Endothelial cell of umbilical vein (primary cell): ENCODE measurements around the gene FIGNL2. TPM values are rescaled to one million over a fixed set of nuclear protein-coding genes. Genes with fewer than 3 reads are reported as not detected.

Experiments used
- BruUV-seq: library from RNA; stranded (reverse); fragments of 400-500 nt; replicated peaks from 2 replicates; lab custom pipeline; 2021; lab: Mats Ljungman, UMichigan
- CTCF ChIA-PET: fragments of 300-600, 350-600 bp; sonication (Branson Sonifier 250); formaldehyde crosslinking; loops from one replicate; lab custom pipeline; 2021; ENCODE audit warnings: antibody characterized with exemption, inconsistent platforms; lab: Charles Lee
- POLR2A ChIA-PET: fragments of 300-600, 350-600 bp; sonication (Branson Sonifier 250); formaldehyde crosslinking; loops from one replicate; lab custom pipeline; 2021; ENCODE audit warnings: antibody characterized with exemption, inconsistent platforms; lab: Charles Lee
- DNase-seq: peaks from one replicate; pipeline ENCODE4 v3.0.0-alpha.2; 2011; ENCODE audit warnings: low read depth, low spot score
- FAIRE-seq: peaks from 2 replicates; lab custom pipeline; 2011; peaks lifted over from hg19 to GRCh38; lab: Jason Lieb, UNC
- H2AFZ ChIP-seq: 2 replicates; pipeline ENCODE4 v1.6.0; 2012; ENCODE audit warnings: low read depth, low read length, control low read depth, inconsistent platforms
- H3K27ac ChIP-seq: 2 replicates; pipeline ENCODE4 v1.5.1; 2011; ENCODE audit warnings: low read depth, mild to moderate bottlenecking, control low read depth, low read length, moderate library complexity; ENCODE audit not compliant: insufficient read depth
- H3K27me3 ChIP-seq, 2 experiments: 2 replicates each; pipeline versions ENCODE4 v1.6.0 to v1.6.1; 2011; ENCODE audit warnings: low read length in 2 of 2, mixed read lengths in 1 of 2; ENCODE audit not compliant: control insufficient read depth in 2 of 2, insufficient read depth in 2 of 2
- H3K36me3 ChIP-seq, 2 experiments: 2 replicates in 1 of 2; 3 replicates in 1 of 2; pipeline ENCODE4 v1.5.1; 2011; ENCODE audit warnings: low read length in 2 of 2, mild to moderate bottlenecking in 1 of 2, moderate library complexity in 1 of 2; ENCODE audit not compliant: control insufficient read depth in 2 of 2, insufficient read depth in 2 of 2; ENCODE audit errors: extremely low read depth in 1 of 2
- H3K4me1 ChIP-seq: 3 replicates; pipeline ENCODE4 v1.5.1; 2011; ENCODE audit warnings: mild to moderate bottlenecking, low read length; ENCODE audit not compliant: control insufficient read depth, insufficient read depth; ENCODE audit errors: extremely low read depth
- H3K4me2 ChIP-seq: 2 replicates; pipeline ENCODE4 v1.6.1; 2011; ENCODE audit warnings: low read length, control low read depth, mixed read lengths; ENCODE audit not compliant: insufficient read depth
- H3K4me3 ChIP-seq, 3 experiments: fragments of 200-600 bp in 1 of 3; sonication (generic), shearing (Covaris generic) in 1 of 3; replicated peaks in 1 of 3; 2 replicates each; pipeline ENCODE4 v1.5.1; 2011 to 2016; ENCODE audit warnings: control low read depth in 3 of 3, low read length in 3 of 3, mild to moderate bottlenecking in 2 of 3, inconsistent platforms in 1 of 3, low read depth in 1 of 3, moderate library complexity in 1 of 3; ENCODE audit not compliant: insufficient read depth in 1 of 3
- H3K79me2 ChIP-seq: 2 replicates; pipeline ENCODE4 v1.6.0; 2012; ENCODE audit warnings: low read length, inconsistent platforms; ENCODE audit not compliant: control insufficient read depth, insufficient read depth
- H3K9ac ChIP-seq: replicated peaks from 2 replicates; pipeline ENCODE3; 2011; ENCODE audit warnings: low read length, control low read depth; ENCODE audit not compliant: insufficient read depth; ENCODE audit errors: extremely low read depth
- H3K9me1 ChIP-seq: replicated peaks from 3 replicates; pipeline ENCODE4 v1.6.0; 2011; ENCODE audit warnings: mild to moderate bottlenecking, low read length; ENCODE audit not compliant: control insufficient read depth, insufficient read depth; ENCODE audit errors: extremely low read depth
- H3K9me3 ChIP-seq: replicated peaks from 2 replicates; pipeline ENCODE4 v1.5.1; 2012; ENCODE audit warnings: low read length, inconsistent platforms; ENCODE audit not compliant: control insufficient read depth, insufficient read depth
- H4K20me1 ChIP-seq: replicated peaks from 2 replicates; pipeline ENCODE3; 2011; ENCODE audit warnings: mild to moderate bottlenecking, low read length; ENCODE audit not compliant: control insufficient read depth, insufficient read depth; ENCODE audit errors: extremely low read depth
- EZH2 ChIP-seq: IDR thresholded peaks from 2 replicates; pipeline ENCODE4 v1.6.1; 2012; ENCODE audit warnings: borderline replicate concordance, low read depth, mild to moderate bottlenecking, moderate library complexity, low read length, inconsistent platforms; ENCODE audit not compliant: severe bottlenecking
- FOS ChIP-seq: IDR thresholded peaks from 2 replicates; pipeline ENCODE4 v1.6.1; 2011; ENCODE audit warnings: mild to moderate bottlenecking, low read length, moderate library complexity, borderline replicate concordance; ENCODE audit not compliant: insufficient read depth
- GATA2 ChIP-seq: IDR thresholded peaks from 2 replicates; pipeline ENCODE4 v1.7.0; 2011; ENCODE audit warnings: low read depth, mild to moderate bottlenecking, moderate library complexity, mixed read lengths, low read length; ENCODE audit not compliant: insufficient read length, insufficient read depth
- JUN ChIP-seq: IDR thresholded peaks from 2 replicates; pipeline ENCODE4 v1.6.1; 2011; ENCODE audit warnings: borderline replicate concordance, low read depth; ENCODE audit not compliant: insufficient read length, insufficient read depth
- MYC ChIP-seq: IDR thresholded peaks from one replicate; pipeline ENCODE4 v1.6.1; 2011; ENCODE audit warnings: mild to moderate bottlenecking, low read depth, low read length
- POLR2A ChIP-seq: IDR thresholded peaks from 2 replicates; pipeline ENCODE4 v1.6.1; 2012; ENCODE audit warnings: low read depth, mild to moderate bottlenecking, control low read depth, low read length
- POLR2AphosphoS5 ChIP-seq: IDR thresholded peaks from 2 replicates; pipeline ENCODE4 v1.6.1; 2012; ENCODE audit warnings: low read depth, mild to moderate bottlenecking, control low read depth, low read length, moderate library complexity; ENCODE audit not compliant: insufficient read depth
- dilution Hi-C: fragments of 300-500 bp; cut with MboI; formaldehyde crosslinking; loops from one replicate; pipeline ENCODE4 v1.15.0; 2019; ENCODE audit warnings: low sequenced_read_pairs; ENCODE audit not compliant: extremely low pct_ligation_motif_present
- intact Hi-C: fragments of 100-400 bp; cut with micrococcal nuclease; formaldehyde crosslinking; loops from one replicate; pipeline ENCODE4 v1.10.0; 2022
- polyA plus RNA-seq, 4 experiments: library from polyadenylated mRNA; depleted of rRNA in 3 of 4; stranded (reverse) in 3 of 4; unstranded in 1 of 4; fragments of >200 nt; gene quantifications; 2 replicates each; pipeline versions ENCODE4 v1.2.1 to v1.2.3, GENCODE V29; 2011 to 2012; ENCODE audit warnings: missing spikeins in 1 of 4
- total RNA-seq: library from RNA; stranded (reverse); gene quantifications from 2 replicates; pipeline ENCODE4 v1.2.3, GENCODE V29; 2021
- TF ChIP-seq, protein P1 (sequence below), 2 donors: IDR thresholded peaks; 1 replicate in 1 of 2; 2 replicates in 1 of 2; pipeline ENCODE4 v1.5.1; 2011; ENCODE audit warnings: low read length in 2 of 2, mild to moderate bottlenecking in 2 of 2, moderate library complexity in 2 of 2, control low read depth in 1 of 2, inconsistent platforms in 1 of 2, low read depth in 1 of 2; ENCODE audit not compliant: insufficient read depth in 1 of 2; ENCODE audit errors: extremely low read depth in 1 of 2
- TF ChIP-seq, protein P2 (sequence below): IDR thresholded peaks from 2 replicates; pipeline ENCODE4 v1.6.1; 2011; ENCODE audit not compliant: insufficient read depth, insufficient read length

Gene FIGNL2
- total and polyA plus RNA-seq, 2 donors (not counting 3 experiments of a cell fraction or from before 2014, with no cell fraction given), result 1.4 to 2.4 TPM

DNA sequence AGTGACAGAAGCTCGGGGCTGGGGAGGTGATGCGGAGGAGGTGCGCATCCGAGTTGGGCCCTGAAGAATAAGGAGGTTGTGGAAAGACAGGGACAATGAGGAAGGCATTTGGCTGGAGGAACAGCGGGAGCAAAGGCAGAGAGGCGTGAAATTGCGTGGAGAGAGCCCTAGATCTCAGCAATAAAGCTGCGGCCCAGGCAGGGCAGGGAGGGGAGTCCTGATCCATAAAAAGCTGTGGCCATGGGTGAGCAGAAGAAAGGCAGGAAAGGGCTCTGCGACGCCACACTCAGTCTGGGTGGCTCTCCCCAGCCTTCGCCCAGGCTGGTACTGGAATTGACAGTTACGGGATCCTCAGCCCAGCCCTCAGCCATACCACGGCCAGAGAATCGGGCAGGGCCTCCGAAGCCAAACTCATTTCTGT, 2.2 kb downstream of the FIGNL2 start:
- TF ChIP-seq JUN, result no peak
- TF ChIP-seq, protein P1, sequence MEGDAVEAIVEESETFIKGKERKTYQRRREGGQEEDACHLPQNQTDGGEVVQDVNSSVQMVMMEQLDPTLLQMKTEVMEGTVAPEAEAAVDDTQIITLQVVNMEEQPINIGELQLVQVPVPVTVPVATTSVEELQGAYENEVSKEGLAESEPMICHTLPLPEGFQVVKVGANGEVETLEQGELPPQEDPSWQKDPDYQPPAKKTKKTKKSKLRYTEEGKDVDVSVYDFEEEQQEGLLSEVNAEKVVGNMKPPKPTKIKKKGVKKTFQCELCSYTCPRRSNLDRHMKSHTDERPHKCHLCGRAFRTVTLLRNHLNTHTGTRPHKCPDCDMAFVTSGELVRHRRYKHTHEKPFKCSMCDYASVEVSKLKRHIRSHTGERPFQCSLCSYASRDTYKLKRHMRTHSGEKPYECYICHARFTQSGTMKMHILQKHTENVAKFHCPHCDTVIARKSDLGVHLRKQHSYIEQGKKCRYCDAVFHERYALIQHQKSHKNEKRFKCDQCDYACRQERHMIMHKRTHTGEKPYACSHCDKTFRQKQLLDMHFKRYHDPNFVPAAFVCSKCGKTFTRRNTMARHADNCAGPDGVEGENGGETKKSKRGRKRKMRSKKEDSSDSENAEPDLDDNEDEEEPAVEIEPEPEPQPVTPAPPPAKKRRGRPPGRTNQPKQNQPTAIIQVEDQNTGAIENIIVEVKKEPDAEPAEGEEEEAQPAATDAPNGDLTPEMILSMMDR (IDR thresholded peaks at IDR 0.05; ENCODE audit: extremely low read depth in 1 of 2, insufficient read depth in 1 of 2, low read depth in 1 of 2, low read length in 2 of 2), result no peak
- no peak for TF ChIP-seq POLR2AphosphoS5
- peaks cover 4% of the 10 kb centered on the region for H3K4me1 ChIP-seq
- H3K4me3 ChIP-seq, result no peak overlapping the region
- H3K4me2 ChIP-seq, result no peak overlapping the region
- H3K9ac ChIP-seq, result no peak overlapping the region
- peaks cover 4 to 13% of the 10 kb centered on the region in 2 experiments for H3K27me3 ChIP-seq
- dilution Hi-C loops, result no loop called here
- no peaks in the 10 kb centered on the region for H4K20me1 ChIP-seq
- H3K36me3 ChIP-seq, result no peaks in the 10 kb centered on the region
- intact Hi-C loops, result no loop called here
- BruUV-seq, result no TSS peak
- no peak for FAIRE-seq
- no peaks in the 10 kb centered on the region for H3K79me2 ChIP-seq
- no peak overlapping the region for H3K27ac ChIP-seq
- no peak for DNase-seq
- POLR2A ChIA-PET, result no interaction called here
- H2AFZ ChIP-seq, result no peak overlapping the region
- H3K9me1 ChIP-seq, result no peaks in the 10 kb centered on the region
- CTCF ChIA-PET, result interaction anchor here (1.0 to 1.2 kb wide), 2 partner anchors 22 to 29 kb away, joined by 5 to 7 read pairs; no protein-coding TSS in a partner anchor
- no peaks in the 10 kb centered on the region for H3K9me3 ChIP-seq

DNA sequence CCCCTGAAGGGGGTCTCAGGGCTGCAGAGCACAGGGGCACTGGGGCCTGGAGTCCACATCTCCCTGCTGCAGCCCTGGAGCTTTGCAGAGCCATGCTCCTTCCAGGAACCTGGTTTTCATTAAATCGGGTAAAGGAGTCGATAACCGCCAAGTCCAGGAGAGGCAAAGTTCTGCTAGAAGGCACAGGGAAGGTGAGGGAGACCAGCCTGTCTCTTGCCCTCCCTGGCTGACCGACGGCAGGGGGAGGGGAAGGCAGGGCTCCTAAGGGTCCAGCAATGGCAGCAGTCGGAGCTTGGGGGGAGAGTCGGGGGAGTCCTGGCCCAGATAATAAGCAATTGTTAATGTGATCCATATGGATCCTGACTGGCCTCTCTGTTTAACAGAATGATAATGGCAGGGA, 3.0 kb downstream of the FIGNL2 start:
- FAIRE-seq, result no peak
- Histone ChIP-seq H2AFZ (no peak overlapping the region), H3K9me3 (no peaks in the 10 kb centered on the region), H3K4me1 (peaks cover 3% of the 10 kb centered on the region), H4K20me1 (no peaks in the 10 kb centered on the region), H3K4me2 (no peak overlapping the region), H3K9me1 (no peaks in the 10 kb centered on the region), H3K36me3 (no peaks in the 10 kb centered on the region), H3K27me3 (peaks cover 4 to 15% of the 10 kb centered on the region in 2 experiments), H3K27ac (no peak overlapping the region), H3K79me2 (no peaks in the 10 kb centered on the region), H3K4me3 (no peak overlapping the region), H3K9ac (no peak overlapping the region)
- POLR2A ChIA-PET, result no interaction called here
- dilution Hi-C loops, result no loop called here
- intact Hi-C loops, result no loop called here
- CTCF ChIA-PET, result no interaction called here
- no peak for DNase-seq
- TF ChIP-seq, protein P2, sequence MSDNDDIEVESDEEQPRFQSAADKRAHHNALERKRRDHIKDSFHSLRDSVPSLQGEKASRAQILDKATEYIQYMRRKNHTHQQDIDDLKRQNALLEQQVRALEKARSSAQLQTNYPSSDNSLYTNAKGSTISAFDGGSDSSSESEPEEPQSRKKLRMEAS, result no peak
- no peak for TF ChIP-seq JUN
- no peak for TF ChIP-seq FOS
- TF ChIP-seq EZH2, result no peak
- no peak for TF ChIP-seq POLR2A
- no peak for TF ChIP-seq GATA2
- TF ChIP-seq, protein P1 (IDR thresholded peaks at IDR 0.05; ENCODE audit: extremely low read depth in 1 of 2, insufficient read depth in 1 of 2, low read depth in 1 of 2, low read length in 2 of 2), result no peak
- no peak for TF ChIP-seq MYC
- TF ChIP-seq POLR2AphosphoS5, result no peak
- no TSS peak for BruUV-seq
